ENCODE results near the gene HS2ST1. TPM values are rescaled to one million over a fixed set of nuclear protein-coding genes. Genes with fewer than 3 reads are reported as not detected.

The HS2ST1 gene
- polyA plus RNA-seq, 3 donors = 2.6 to 6.0 (median 4.2) TPM

- Mint-ChIP-seq H3K27ac (no peak overlapping the region), H3K9me3 (peaks cover 0 to 5% (median 0%) of the 10 kb centered on the region in 7 donors), H3K4me3 (no peak overlapping the region), H3K36me3 (no peaks in the 10 kb centered on the region), H3K4me1 (peaks cover 13% of the 10 kb centered on the region), H3K27me3 (ENCODE audit: low read depth in 3 of 3) (peaks cover 3 to 7% (median 7%) of the 10 kb centered on the region in 3 donors)
- no peak overlapping the region for H3K27ac ChIP-seq (ENCODE audit: low read depth in 1 of 2, low read length in 2 of 2)
- peaks cover 6 to 11% of the 10 kb centered on the region in 2 donors for H3K4me1 ChIP-seq (ENCODE audit: control insufficient read depth in 1 of 2, insufficient read depth in 2 of 2, low read length in 2 of 2)
- no peak overlapping the region for H3K4me3 ChIP-seq (replicated peaks in 1 of 3; ENCODE audit: low read depth in 2 of 3, low read length in 3 of 3)
- peaks cover 0 to 4% of the 10 kb centered on the region in 2 donors for H3K27me3 ChIP-seq (ENCODE audit: control insufficient read depth in 2 of 2, insufficient read depth in 2 of 2, low read length in 2 of 2)
- WGBS (ENCODE audit: insufficient coverage) = 90% methylated on average over 5 of the region's 9 CpGs
- no peaks in the 10 kb centered on the region for H4K20me1 ChIP-seq (ENCODE audit: insufficient read depth, low read length)
- TF ChIP-seq, protein P1, sequence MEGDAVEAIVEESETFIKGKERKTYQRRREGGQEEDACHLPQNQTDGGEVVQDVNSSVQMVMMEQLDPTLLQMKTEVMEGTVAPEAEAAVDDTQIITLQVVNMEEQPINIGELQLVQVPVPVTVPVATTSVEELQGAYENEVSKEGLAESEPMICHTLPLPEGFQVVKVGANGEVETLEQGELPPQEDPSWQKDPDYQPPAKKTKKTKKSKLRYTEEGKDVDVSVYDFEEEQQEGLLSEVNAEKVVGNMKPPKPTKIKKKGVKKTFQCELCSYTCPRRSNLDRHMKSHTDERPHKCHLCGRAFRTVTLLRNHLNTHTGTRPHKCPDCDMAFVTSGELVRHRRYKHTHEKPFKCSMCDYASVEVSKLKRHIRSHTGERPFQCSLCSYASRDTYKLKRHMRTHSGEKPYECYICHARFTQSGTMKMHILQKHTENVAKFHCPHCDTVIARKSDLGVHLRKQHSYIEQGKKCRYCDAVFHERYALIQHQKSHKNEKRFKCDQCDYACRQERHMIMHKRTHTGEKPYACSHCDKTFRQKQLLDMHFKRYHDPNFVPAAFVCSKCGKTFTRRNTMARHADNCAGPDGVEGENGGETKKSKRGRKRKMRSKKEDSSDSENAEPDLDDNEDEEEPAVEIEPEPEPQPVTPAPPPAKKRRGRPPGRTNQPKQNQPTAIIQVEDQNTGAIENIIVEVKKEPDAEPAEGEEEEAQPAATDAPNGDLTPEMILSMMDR (IDR thresholded peaks at IDR 0.05) = no peak
- H3K36me3 ChIP-seq (replicated peaks in 1 of 2; ENCODE audit: control insufficient read depth in 1 of 2, insufficient read depth in 2 of 2, low read length in 2 of 2) = no peaks in the 10 kb centered on the region
- no peak overlapping the region for H3K9ac ChIP-seq (ENCODE audit: insufficient read depth, low read length, poor library complexity, severe bottlenecking)
- DNase-seq = no peak
- intact Hi-C loops (cut with micrococcal nuclease) = loop anchor here (5.0 to 10.0 kb wide), 2 partner anchors 818 to 820 kb away; no protein-coding TSS in a partner anchor
- H3K9me3 ChIP-seq (replicated peaks in 1 of 2; ENCODE audit: control insufficient read depth in 1 of 2, insufficient read depth in 1 of 2, low read length in 2 of 2) = no peaks in the 10 kb centered on the region
- no peak overlapping the region for H2AFZ ChIP-seq (ENCODE audit: insufficient read depth, low read depth, low read length, poor library complexity, severe bottlenecking)
- no peaks in the 10 kb centered on the region for H3K79me2 ChIP-seq (ENCODE audit: insufficient read depth, low read length)
- H3K4me2 ChIP-seq (replicated peaks; ENCODE audit: extremely low read depth, low read length, poor library complexity, severe bottlenecking) = no peak overlapping the region
Measured at GRCh38 chr1:87134625-87135328, 220.3 kb downstream of the HS2ST1 start.

DNA sequence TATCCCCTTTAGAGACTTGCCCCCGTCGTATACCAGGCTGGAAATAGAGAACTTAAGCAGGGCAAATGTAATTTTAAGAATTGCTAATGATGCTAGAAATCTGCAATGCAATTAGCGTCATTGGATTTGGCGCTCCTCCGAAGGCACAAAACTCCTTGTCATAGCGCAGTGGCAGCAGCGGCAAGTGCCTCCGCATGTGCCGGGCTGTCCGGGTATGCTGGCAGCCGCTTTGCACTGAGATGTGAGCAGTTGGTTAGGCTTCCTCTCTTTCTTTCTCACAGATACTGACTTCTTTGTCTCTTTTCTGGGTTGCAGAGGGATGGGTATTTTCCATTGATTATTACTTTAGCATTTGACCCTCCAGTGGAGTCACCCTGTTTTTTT, 220.9 kb downstream of the HS2ST1 start:
- no peaks in the 10 kb centered on the region for H4K20me1 ChIP-seq (ENCODE audit: insufficient read depth, low read length)
- H3K9me3 ChIP-seq (replicated peaks in 1 of 2; ENCODE audit: control insufficient read depth in 1 of 2, insufficient read depth in 1 of 2, low read length in 2 of 2) = no peaks in the 10 kb centered on the region
- H3K36me3 ChIP-seq (replicated peaks in 1 of 2; ENCODE audit: control insufficient read depth in 1 of 2, insufficient read depth in 2 of 2, low read length in 2 of 2) = no peaks in the 10 kb centered on the region
- H2AFZ ChIP-seq (ENCODE audit: insufficient read depth, low read depth, low read length, poor library complexity, severe bottlenecking) = no peak overlapping the region
- no peak overlapping the region for H3K4me2 ChIP-seq (replicated peaks; ENCODE audit: extremely low read depth, low read length, poor library complexity, severe bottlenecking)
- Mint-ChIP-seq H3K9me3 (peaks cover 0 to 5% (median 0%) of the 10 kb centered on the region in 7 donors), H3K4me3 (no peak overlapping the region), H3K27me3 (ENCODE audit: low read depth in 3 of 3) (peaks cover 3 to 7% (median 6%) of the 10 kb centered on the region in 3 donors), H3K27ac (no peak overlapping the region), H3K36me3 (no peaks in the 10 kb centered on the region), H3K4me1 (peaks cover 12% of the 10 kb centered on the region)
- no peak for DNase-seq
- peaks cover 0 to 4% of the 10 kb centered on the region in 2 donors for H3K27me3 ChIP-seq (ENCODE audit: control insufficient read depth in 2 of 2, insufficient read depth in 2 of 2, low read length in 2 of 2)
- TF ChIP-seq, protein P1 (IDR thresholded peaks at IDR 0.05) = no peak
- WGBS (ENCODE audit: insufficient coverage) = 92% methylated on average over 5 of the region's 11 CpGs
- H3K4me3 ChIP-seq (replicated peaks in 1 of 3; ENCODE audit: low read depth in 2 of 3, low read length in 3 of 3) = no peak overlapping the region
- H3K27ac ChIP-seq (ENCODE audit: low read depth in 1 of 2, low read length in 2 of 2) = no peak overlapping the region
- H3K9ac ChIP-seq (ENCODE audit: insufficient read depth, low read length, poor library complexity, severe bottlenecking) = no peak overlapping the region
- intact Hi-C loops (cut with micrococcal nuclease) = loop anchor here in 1 of 2 donors (10.0 kb wide), 1 partner anchor 819 kb away; no protein-coding TSS in a partner anchor
- peaks cover 6 to 11% of the 10 kb centered on the region in 2 donors for H3K4me1 ChIP-seq (ENCODE audit: control insufficient read depth in 1 of 2, insufficient read depth in 2 of 2, low read length in 2 of 2)
- H3K79me2 ChIP-seq (ENCODE audit: insufficient read depth, low read length) = no peaks in the 10 kb centered on the region

All from CD14-positive monocyte (primary cell).